ENCODE data around the gene GPD1.

The GPD1 gene

DNA sequence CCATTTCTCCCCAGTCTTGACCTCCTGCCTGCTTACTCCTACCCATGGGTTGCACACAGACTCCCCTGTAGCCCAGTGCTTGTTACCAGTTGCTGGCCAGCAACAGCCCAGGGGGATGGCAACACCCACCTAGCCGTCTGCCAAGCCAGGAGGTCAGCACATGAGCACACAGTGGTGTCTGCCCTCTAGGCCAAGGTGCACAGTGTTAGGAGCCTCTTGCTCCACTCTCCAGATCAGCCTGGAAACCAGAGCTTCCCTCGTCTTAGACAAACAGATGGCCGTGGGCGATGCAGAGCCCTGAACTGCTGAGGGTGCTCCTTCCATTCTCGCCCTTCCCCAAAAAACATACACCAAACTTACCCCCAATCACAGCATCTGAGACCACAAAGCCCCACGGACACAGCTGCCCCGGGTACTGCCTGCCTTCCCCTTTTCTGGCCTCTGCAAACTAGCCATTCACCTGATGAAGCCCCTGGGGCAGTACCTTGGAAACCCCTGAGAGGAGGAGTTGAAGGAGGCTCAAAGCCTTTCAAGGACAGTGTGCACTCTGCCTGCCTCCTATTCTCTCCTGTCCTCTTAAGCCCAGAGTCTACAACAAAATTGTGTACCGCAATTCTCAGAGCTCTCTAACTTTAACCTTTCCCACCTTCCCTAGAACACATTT is 1.0 kb upstream of the GPD1 start:
- DNase-seq = no peak

DNA sequence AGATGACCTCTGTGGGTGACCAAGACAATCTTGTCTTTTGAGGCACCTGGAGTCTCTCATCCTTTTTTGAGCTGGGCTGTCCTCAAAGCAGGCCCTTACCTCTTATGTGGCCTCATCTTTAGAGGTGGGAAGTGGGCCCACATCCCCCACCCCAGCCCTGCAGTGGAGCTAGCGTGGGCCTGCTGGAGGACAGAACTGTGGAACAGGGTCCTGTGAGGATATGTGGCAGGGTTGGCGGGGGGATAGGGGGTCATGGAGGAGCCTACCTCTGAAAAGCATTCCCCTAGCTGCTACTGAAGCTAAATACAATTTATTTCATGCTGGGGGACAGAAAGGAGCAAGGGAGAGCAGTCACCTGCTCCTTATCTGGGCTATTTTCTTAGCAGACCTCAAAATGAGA is 457 bp upstream of the GPD1 start:
- DNase-seq = no peak

DNA sequence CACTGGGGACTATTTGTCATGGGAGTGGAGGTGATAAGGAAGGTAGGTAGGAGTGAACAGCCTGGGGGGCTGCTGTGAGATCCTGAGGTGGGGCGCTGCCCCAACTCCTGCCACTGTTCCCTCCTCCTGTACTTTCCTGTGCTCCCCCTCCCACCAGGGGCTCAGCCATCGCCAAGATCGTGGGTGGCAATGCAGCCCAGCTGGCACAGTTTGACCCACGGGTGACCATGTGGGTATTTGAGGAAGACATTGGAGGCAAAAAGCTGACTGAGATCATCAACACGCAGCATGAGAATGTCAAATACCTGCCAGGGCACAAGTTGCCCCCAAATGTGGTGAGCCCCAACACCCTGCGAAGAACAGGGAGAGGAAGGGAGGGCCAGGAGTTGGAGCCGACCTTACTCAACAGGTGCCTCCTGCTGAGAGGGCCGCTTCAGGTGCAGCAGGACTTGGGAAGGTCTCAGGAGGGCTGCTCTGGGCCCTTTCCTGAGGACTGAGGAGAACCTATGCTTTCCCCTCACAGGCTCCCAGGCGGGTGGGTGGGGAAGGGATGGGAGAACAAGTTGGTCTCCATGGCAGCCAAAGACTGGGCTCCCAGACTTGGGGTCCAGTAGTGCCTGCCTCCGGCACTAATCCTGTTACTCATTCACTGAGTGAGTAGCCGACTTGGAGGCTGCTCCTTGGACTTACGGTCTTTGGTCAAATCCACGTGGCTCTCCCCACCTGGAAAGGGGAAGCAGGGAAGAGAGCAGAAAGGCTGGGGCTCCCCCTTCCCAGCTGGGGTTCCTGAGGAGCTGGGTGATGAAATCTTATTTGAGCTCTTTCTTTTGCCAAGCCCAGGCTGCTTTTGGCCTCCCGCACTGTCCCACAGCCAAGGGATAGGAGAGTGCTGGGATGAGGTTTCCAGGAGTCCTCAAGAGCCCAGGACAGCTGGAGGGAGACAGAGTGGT is 884 bp downstream of the GPD1 start:
- DNase-seq = no peak

GRCh38 chr12:50105913-50106450 is 2.2 kb downstream of the GPD1 start:
- no peak for DNase-seq

- no peak for DNase-seq
These were observed 3.1 kb downstream of the GPD1 start for GRCh38 chr12:50106907-50107306.

- no peak for DNase-seq
These were observed 3.8 kb downstream of the GPD1 start for GRCh38 chr12:50107416-50108268.

DNA sequence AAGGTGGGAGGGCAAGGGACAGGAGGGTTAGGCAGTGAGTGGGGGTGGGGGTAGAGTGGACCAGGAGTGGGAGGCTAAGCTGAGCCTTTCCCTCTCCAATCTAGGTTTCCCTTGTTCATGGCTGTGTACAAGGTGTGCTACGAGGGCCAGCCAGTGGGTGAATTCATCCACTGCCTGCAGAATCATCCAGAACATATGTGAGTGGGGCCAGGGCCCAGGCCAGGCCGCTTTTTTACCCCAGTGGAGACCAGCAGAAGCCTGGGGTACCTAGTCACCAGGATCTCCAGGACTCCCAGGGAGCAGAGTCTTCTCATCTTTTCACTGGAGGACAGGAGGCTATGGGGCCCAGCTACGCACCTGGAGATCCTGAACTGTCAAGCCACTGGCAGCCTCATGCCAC is 5.5 kb downstream of the GPD1 start:
- no peak for DNase-seq

- DNase-seq = no peak
These were observed 6.4 kb downstream of the GPD1 start for GRCh38 chr12:50110127-50110761.

DNA sequence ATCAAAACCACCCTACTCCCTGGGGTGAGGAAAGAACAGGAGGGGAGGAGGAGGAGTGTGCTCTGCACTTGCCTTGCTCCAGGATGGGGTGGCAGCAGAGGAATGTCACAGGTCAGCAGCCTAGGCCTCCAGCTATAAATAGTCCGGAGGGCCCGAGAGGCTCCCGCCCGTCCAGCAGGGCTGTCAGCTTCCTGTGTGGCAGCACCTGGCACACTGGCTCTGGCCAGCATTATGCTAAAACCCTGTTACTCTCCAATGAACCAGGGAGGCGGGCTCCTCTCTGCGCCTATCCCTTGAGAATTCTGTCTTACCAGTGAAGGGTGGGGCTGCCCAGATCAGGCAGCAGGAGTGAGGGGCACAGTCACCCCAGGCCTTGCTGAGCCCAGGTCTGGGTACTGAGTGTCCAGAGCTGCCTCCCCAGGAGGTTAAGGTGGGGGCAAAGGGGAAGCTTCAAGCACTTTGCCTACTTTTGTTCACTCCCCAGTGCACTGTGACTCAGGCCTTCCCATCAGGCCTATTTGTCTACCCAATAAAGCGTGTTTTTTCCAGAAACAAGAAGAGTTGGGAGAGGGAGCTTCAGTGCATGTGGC is 7.0 kb downstream of the GPD1 start:
- DNase-seq = peak; percentile 59

GRCh38 chr12:50111395-50111692 is 7.5 kb downstream of the GPD1 start:
- DNase-seq = no peak

GRCh38 chr12:50111693-50112455 is 8.1 kb downstream of the GPD1 start, which contains the start of gene COX14:
TSS of gene COX14 (plus strand) at chr12:50112236. CDS start at chr12:50120044, 7,808 bp downstream.
- peak; percentile 98 for DNase-seq

DNA sequence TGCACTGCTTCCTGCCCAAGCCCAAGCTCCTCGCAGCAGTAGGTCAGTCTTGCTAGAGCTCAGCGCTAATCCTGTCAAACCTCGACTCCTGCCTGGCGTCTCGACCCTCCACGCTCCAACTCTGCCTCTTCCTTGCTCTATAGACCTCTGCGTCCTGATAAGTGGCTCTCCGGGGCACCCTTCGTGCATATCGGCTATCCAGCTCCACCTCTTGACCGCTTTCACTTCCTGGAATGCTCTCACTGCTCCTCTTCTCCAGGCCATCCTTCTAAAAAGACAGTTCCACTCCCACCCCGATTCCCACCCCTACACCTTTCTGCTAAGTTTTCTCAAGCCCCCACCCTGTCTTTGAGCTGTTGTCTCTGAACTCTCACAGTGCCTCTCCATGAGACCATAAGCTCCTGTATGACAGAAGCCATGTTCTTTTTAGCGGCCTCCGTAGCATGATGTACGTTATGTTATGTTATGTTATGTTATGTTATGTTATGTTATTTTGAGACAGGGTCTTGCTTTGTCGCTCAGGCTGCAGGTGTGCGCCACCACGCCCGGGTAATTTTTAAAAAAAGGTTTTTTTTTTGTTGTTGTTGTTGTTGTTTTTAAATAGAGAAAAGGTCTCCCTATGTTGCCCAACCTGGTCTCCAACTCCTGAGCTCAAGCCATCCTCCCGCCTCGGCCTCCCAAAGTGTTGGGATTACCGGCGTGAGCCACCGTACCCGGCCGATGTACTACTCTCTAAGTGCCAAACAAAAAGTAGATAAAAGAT is 8.8 kb downstream of the GPD1 start:
- DNase-seq = peak; percentile 53

- no peak for DNase-seq
These were observed 13.3 kb downstream of the GPD1 start for GRCh38 chr12:50117057-50117622.

DNA sequence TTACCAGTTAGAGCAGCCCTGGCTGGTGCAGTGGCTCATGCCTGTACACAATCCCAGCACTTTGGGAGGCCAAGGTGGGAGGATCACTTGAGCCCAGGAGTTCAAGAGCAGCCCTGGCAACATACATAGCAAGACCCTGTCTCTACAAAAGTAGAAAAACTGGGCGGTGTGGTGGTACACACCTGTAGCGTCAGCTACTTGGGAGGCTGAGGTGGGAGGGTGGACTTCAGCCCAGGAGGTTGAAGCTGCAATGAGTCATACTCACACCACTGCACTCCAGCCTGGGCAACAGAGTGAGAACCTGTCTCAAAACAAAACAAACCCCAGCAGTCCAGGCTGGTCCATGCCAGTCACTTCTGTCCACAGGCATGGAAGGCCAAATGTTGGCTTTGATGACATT is 15.6 kb downstream of the GPD1 start:
- DNase-seq = no peak

GRCh38 chr12:50120521-50120920 is 16.7 kb downstream of the GPD1 start:
- no peak for DNase-seq

- no peak for DNase-seq
These were observed 17.1 kb downstream of the GPD1 start for GRCh38 chr12:50120953-50121352.

- DNase-seq = no peak
These were observed 17.8 kb downstream of the GPD1 start for GRCh38 chr12:50121641-50122040.

- no peak for DNase-seq
These were observed 19.4 kb downstream of the GPD1 start for GRCh38 chr12:50123203-50123602.

DNA sequence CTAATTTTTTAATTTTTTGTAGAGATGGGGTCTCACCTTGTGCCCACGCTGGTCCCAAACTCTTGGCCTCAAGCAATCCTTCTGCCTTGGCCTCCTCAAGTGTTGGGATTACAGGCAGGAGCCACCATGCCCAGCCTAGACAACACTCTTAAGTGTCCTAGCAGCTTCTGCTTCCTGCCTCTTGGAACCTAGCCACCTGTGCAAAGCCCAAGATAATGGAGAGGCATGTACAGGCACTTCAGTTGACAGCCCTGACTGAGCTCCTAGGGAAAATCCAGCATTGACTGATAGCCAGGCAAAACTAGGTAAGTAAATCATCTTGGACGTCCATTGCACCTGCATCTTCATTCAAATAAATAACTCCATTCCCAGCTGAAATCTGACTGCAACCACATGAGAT is 23.7 kb downstream of the GPD1 start:
- DNase-seq = peak; percentile 64

- DNase-seq = no peak
These were observed 25.5 kb downstream of the GPD1 start for GRCh38 chr12:50129290-50129689.
